HTERT RPE-1 (cell line): ENCODE data around the gene HIBADH.
"Not testable (repeated sequence)": the region's sequence is repeated elsewhere in the genome, so short reads cannot be mapped to it uniquely, and the experiment has no call there.

Source experiments
- in situ Hi-C: fragments of 300-500 bp; cut with MboI; formaldehyde crosslinking; loops from 4 replicates; pipeline ENCODE4 v1.14.3; 2020; ENCODE audit warnings: low sequenced_read_pairs

The HIBADH gene

GRCh38 chr7:27680610-27681009 lies 17.9 kb upstream of the HIBADH start:
- in situ Hi-C loops: no loop called here

GRCh38 chr7:27678617-27679260 lies 16.1 kb upstream of the HIBADH start:
- in situ Hi-C loops: no loop called here

- in situ Hi-C loops: no loop called here
These were observed 15.4 kb upstream of the HIBADH start for GRCh38 chr7:27677912-27678612.

DNA sequence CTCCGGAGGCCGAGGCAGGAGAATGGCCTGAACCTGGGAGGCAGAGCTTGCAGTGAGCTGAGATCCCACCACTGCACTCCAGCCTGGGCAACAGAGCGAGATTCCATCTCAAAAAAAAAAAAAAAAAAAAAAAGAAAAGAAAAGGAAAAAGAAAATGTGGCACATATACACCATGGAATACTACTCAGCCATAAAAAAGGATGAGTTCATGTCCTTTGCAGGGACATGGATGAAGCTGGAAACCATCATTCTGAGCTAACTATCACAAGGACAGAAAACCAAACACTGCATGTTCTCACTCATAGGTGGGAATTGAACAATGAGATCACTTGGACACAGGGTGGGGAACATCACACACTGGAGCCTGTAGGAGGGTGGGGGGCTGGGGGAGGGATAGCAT lies 11.4 kb upstream of the HIBADH start:
- in situ Hi-C loops: not testable (repeated sequence)

- in situ Hi-C loops: no loop called here
These were observed 9.0 kb upstream of the HIBADH start for GRCh38 chr7:27671675-27672074.

DNA sequence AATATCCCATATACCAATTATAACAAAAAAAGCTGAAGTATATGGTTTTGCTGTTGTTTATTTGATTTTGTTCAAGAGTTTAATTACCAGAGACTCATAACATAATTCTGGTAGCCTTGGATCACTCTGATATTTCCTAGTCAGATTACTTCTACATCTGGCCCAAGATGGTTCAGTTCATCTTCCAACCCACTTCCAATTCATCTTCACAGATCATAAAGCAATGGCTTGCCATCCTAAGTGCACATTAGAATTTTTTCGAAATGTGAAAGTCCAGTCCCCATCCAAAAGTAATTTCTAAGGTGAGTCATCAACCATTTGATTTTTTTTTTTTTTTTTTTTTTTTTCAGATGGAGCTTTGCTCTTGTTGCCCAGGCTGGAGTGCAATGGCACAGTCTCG lies 8.0 kb upstream of the HIBADH start:
- in situ Hi-C loops: no loop called here

DNA sequence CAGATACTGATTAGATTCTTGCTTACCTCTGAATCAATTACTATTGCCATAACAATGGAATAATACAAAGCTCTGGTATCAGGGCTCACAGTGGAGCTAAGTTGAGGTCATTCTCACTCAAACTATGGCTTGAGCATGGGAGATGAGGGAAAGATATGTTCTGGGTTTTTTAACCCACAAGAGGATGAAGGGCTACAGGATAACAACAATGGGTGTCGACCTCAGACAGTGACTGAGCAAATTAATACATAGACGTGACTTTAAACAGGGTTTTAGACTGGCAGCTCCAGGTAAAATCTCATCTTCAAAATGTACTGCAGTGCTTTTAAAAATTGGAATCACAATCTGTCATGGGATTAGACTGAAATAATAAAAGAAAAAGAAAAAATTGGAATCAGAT lies 7.5 kb upstream of the HIBADH start:
- in situ Hi-C loops: no loop called here

DNA sequence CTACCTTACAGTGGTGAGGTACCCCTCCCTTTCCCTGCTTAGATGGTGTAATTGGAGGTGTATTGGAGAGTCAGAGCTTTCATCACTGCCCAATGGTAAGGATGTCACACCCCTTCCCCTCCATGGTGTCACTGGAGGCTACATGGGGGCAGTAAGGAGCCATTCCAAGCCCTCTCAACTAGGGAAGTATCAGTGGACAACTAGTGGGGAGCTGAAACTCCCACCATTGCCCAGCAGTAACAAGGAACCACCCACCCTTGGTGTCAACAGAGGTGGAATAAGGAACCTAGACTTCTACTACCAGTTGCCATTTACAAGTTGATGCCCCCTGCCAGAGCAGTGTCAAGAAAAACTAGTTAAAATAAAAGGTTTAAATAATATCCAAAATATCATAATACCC lies 2.8 kb upstream of the HIBADH start:
- in situ Hi-C loops: no loop called here

DNA sequence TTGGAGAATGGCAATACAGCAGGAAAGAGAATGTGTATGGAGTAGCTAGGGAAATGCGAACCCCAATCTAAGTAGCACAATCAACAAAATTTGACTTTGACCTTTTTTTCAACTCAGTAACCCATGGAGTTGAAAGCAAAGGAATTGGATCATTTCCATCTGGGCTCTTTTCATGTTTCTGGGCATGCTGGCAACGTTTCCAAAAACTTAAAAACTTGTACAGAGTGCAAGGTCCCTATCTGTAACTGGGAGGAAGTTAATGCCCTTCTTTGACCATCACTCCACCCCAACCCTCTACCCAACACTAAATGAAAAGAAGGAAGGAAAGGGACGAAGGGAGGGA lies 1.3 kb upstream of the HIBADH start:
- in situ Hi-C loops: no loop called here

- in situ Hi-C loops: no loop called here
These were observed 733 bp downstream of the HIBADH start for GRCh38 chr7:27661811-27662489.

- in situ Hi-C loops: no loop called here
These were observed 6.0 kb downstream of the HIBADH start for GRCh38 chr7:27656724-27657123.

DNA sequence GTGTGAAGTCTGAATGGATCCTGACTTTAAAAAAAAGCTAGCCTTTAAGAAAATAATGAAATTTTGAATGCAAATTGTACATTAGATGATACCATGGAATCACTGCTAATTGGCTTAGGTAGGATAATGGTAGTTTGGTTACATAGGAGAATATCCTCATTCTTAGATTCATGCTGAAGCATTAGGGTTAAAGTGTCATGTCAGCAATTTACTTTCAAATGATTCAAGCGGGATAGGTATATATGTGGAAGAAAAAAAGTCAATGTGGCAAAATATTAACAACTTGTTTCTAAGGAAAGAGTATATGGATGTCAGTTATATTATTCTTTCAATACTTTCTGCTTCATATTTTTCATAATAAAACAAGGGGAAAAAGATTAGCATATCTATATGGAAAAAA lies 7.5 kb downstream of the HIBADH start:
- in situ Hi-C loops: no loop called here

DNA sequence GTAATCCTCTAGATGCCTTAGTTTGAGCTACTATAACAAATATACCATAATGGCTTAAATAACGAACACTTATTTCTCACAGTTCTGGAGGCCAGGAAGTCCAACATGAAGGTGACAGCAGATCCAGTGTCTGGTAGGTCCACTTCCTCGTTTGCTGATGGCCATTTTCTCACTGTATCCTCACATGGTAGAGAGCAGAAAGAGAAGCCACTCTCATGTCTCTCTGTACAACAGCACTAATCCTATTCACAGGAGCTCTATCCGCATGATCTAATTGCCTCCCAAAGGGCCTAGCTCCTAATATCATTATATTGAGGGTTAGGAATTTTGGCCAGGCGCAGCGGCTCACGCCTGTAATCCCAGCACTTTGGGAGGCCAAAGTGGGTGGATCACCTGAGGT lies 10.2 kb downstream of the HIBADH start:
- in situ Hi-C loops: no loop called here

DNA sequence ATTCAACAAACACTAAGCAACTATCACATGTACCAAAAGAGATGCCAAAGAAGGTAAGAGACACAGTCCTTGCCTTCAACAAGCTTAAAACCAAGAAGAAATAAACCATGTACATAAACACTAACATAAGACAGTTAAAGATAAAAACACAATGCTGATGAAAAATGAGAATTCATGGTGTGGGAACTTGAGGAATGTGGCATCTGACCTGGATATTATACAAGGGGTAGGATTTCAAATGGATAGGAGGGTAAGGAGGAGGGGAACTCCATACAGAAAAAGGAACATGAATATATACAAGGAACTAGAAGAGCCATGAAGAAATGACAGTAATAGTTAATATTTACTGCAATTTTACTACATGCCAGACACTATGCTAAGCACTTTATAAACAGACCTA lies 11.0 kb downstream of the HIBADH start:
- in situ Hi-C loops: no loop called here

- in situ Hi-C loops: no loop called here
These were observed 12.4 kb downstream of the HIBADH start for GRCh38 chr7:27650283-27650682.

GRCh38 chr7:27647489-27647888 lies 15.2 kb downstream of the HIBADH start:
- in situ Hi-C loops: no loop called here

DNA sequence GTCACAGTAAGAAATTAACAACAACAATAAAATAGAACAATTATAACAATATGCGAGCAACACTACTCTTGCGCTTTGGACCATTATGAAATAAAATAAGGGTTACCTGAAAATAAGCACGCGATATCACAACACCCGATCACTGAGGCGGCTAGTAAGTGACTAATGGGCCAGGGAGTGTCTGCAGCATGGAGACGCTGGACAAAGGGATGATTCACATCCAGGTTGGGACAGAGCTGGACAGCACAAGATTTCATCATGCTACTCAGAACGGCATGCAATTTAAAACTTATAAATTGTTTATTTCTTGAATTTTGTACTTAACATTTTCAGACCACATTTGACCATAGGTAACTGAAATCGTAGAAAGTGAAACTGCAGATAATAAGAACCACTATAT lies 15.6 kb downstream of the HIBADH start:
- in situ Hi-C loops: no loop called here

GRCh38 chr7:27642271-27642670 lies 20.4 kb downstream of the HIBADH start:
- in situ Hi-C loops: no loop called here

GRCh38 chr7:27641581-27642230 lies 21.0 kb downstream of the HIBADH start:
- in situ Hi-C loops: no loop called here

- in situ Hi-C loops: no loop called here
These were observed 21.7 kb downstream of the HIBADH start for GRCh38 chr7:27640884-27641574.

DNA sequence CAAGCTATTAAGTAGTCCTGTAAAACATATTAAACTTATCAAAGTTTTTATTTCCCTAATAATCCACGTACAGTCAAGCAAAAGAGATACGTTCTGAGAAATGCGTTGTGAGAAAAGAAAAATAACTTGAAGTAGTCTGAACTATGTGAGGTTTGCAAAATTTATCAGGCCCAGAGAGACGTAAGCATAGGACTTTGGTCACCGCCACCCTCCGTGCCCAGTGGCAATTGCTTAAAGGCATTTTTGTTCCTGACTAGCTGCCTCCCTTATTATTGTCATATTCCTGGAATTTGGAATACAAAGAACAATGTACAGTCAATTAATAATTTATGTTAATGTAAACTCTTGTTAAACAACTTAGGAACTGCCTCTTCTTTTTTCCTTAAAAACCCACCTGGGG lies 22.8 kb downstream of the HIBADH start:
- in situ Hi-C loops: no loop called here
